H1 (cell line): Measurements from ENCODE around the gene ROPN1. TPM values are rescaled to one million over a fixed set of nuclear protein-coding genes. Genes with fewer than 3 reads are reported as not detected.

ENCODE experiments used
- CTCF ChIA-PET: fragments of 300-600 bp; sonication (Branson Sonifier 250); formaldehyde crosslinking; loops from one replicate; lab custom pipeline; 2021; ENCODE audit not compliant: partially characterized antibody; lab: Charles Lee
- POLR2A ChIA-PET: fragments of 300-600 bp; sonication (Branson Sonifier 250); formaldehyde crosslinking; loops from one replicate; lab custom pipeline; 2021; ENCODE audit warnings: inconsistent platforms; ENCODE audit not compliant: partially characterized antibody; lab: Charles Lee
- DNase-seq, 2 experiments: peaks; one replicate each; pipeline versions ENCODE4 v3.0.0 to v3.0.0-alpha.2; 2010 to 2022; ENCODE audit warnings: low spot score in 2 of 2, low read depth in 1 of 2, mixed read lengths in 1 of 2
- FAIRE-seq: peaks from 2 replicates; lab custom pipeline; 2011; peaks lifted over from hg19 to GRCh38; lab: Jason Lieb, UNC
- H2AFZ ChIP-seq: 2 replicates; pipeline ENCODE4 v1.8.1; 2012; ENCODE audit warnings: low read length, inconsistent platforms
- H2AK5ac ChIP-seq: 2 replicates; pipeline ENCODE4 v1.6.1; 2013; ENCODE audit warnings: low read depth, low read length
- H2BK120ac ChIP-seq: replicated peaks from 2 replicates; pipeline ENCODE3; 2013; ENCODE audit warnings: low read depth, low read length, inconsistent platforms
- H2BK12ac ChIP-seq: 2 replicates; pipeline ENCODE4 v1.6.1; 2013; ENCODE audit warnings: low read depth, low read length
- H2BK15ac ChIP-seq: 2 replicates; pipeline ENCODE4 v1.6.1; 2013; ENCODE audit warnings: low read length
- H2BK20ac ChIP-seq: 2 replicates; pipeline ENCODE4 v1.6.1; 2013; ENCODE audit warnings: low read length
- H2BK5ac ChIP-seq: 2 replicates; pipeline ENCODE4 v1.6.1; 2013; ENCODE audit warnings: low read depth, low read length
- H3K14ac ChIP-seq: 2 replicates; pipeline ENCODE4 v1.6.1; 2013; ENCODE audit warnings: inconsistent platforms; ENCODE audit not compliant: insufficient read length
- H3K18ac ChIP-seq: 2 replicates; pipeline ENCODE4 v1.6.1; 2013; ENCODE audit warnings: low read length; ENCODE audit errors: extremely low read depth
- H3K23ac ChIP-seq: 2 replicates; pipeline ENCODE4 v1.6.1; 2013; ENCODE audit warnings: inconsistent platforms; ENCODE audit not compliant: insufficient read length
- H3K23me2 ChIP-seq: 2 replicates; pipeline ENCODE4 v1.6.1; 2013; ENCODE audit warnings: low read depth, low read length
- H3K27ac ChIP-seq: 2 replicates; pipeline ENCODE4 v1.6.1; 2011; ENCODE audit warnings: low read depth, low read length, inconsistent platforms
- H3K27me3 ChIP-seq, 4 experiments: replicated peaks in 1 of 4; 1 replicate in 1 of 4; 2 replicates in 3 of 4; pipeline versions ENCODE4 v1.6.1 to v1.8.1; 2011 to 2013; ENCODE audit warnings: low read length in 3 of 4, mild to moderate bottlenecking in 3 of 4, inconsistent platforms in 2 of 4, mixed read lengths in 2 of 4, moderate library complexity in 1 of 4; ENCODE audit not compliant: control insufficient read depth in 3 of 4, insufficient read depth in 3 of 4; ENCODE audit errors: extremely low read depth in 1 of 4
- H3K36me3 ChIP-seq, 4 experiments: 2 replicates each; pipeline versions ENCODE4 v1.6.1 to v1.8.1; 2011 to 2013; ENCODE audit warnings: mild to moderate bottlenecking in 4 of 4, low read length in 3 of 4, moderate library complexity in 2 of 4, control low read depth in 1 of 4, inconsistent platforms in 1 of 4; ENCODE audit not compliant: insufficient read depth in 4 of 4, control insufficient read depth in 2 of 4
- H3K4ac ChIP-seq: replicated peaks from 2 replicates; pipeline ENCODE3; 2013; ENCODE audit warnings: low read length, low read depth, mixed read lengths, inconsistent platforms; ENCODE audit not compliant: insufficient read length
- H3K4me1 ChIP-seq, 4 experiments: replicated peaks in 1 of 4; 1 replicate in 1 of 4; 2 replicates in 3 of 4; pipeline versions ENCODE4 v1.6.1 to v1.8.1; 2011 to 2013; ENCODE audit warnings: low read length in 3 of 4, inconsistent platforms in 2 of 4, mixed read lengths in 1 of 4; ENCODE audit not compliant: insufficient read depth in 4 of 4, control insufficient read depth in 3 of 4
- H3K4me2 ChIP-seq, 2 experiments: 2 replicates each; pipeline versions ENCODE4 v1.6.1 to v1.8.1; 2011 to 2013; ENCODE audit warnings: low read depth in 2 of 2, low read length in 2 of 2, control low read depth in 1 of 2, inconsistent platforms in 1 of 2, mild to moderate bottlenecking in 1 of 2; ENCODE audit not compliant: insufficient read depth in 1 of 2
- H3K4me3 ChIP-seq, 4 experiments: fragments of 200-600, 300-600 bp in 1 of 4; sonication (generic), shearing (Covaris generic), sonication (Bioruptor Twin) in 1 of 4; 2 replicates each; pipeline versions ENCODE4 v1.5.1 to v1.8.1; 2011 to 2016; ENCODE audit warnings: low read length in 4 of 4, low read depth in 3 of 4, control low read depth in 2 of 4, inconsistent platforms in 2 of 4, mild to moderate bottlenecking in 2 of 4, mixed read lengths in 1 of 4, moderate library complexity in 1 of 4; ENCODE audit not compliant: insufficient read depth in 2 of 4; ENCODE audit errors: extremely low read depth in 1 of 4
- H3K56ac ChIP-seq: replicated peaks from 2 replicates; pipeline ENCODE3; 2013; ENCODE audit warnings: low read depth, mild to moderate bottlenecking, mixed read lengths, low read length, inconsistent platforms; ENCODE audit not compliant: insufficient read length
- H3K79me1 ChIP-seq: 2 replicates; pipeline ENCODE4 v1.6.1; 2013; ENCODE audit warnings: low read depth, low read length, control low read depth
- H3K79me2 ChIP-seq, 2 experiments: 2 replicates each; pipeline versions ENCODE4 v1.6.1 to v1.8.1; 2012 to 2013; ENCODE audit warnings: low read length in 2 of 2, mild to moderate bottlenecking in 2 of 2, inconsistent platforms in 1 of 2; ENCODE audit not compliant: insufficient read depth in 2 of 2, control insufficient read depth in 1 of 2
- H3K9ac ChIP-seq, 4 experiments: replicated peaks in 1 of 4; 1 replicate in 1 of 4; 2 replicates in 3 of 4; pipeline versions ENCODE4 v1.6.1 to v1.8.1; 2011 to 2013; ENCODE audit warnings: low read depth in 3 of 4, low read length in 3 of 4, control low read depth in 2 of 4, mild to moderate bottlenecking in 2 of 4, moderate library complexity in 2 of 4, inconsistent platforms in 1 of 4; ENCODE audit errors: extremely low read depth in 1 of 4
- H3K9me3 ChIP-seq, 2 experiments: 2 replicates each; pipeline versions ENCODE4 v1.6.1 to v1.8.1; 2012 to 2013; ENCODE audit warnings: mild to moderate bottlenecking in 2 of 2, moderate library complexity in 2 of 2, control low read depth in 1 of 2, inconsistent platforms in 1 of 2, low read depth in 1 of 2, low read length in 1 of 2, mixed read lengths in 1 of 2; ENCODE audit not compliant: insufficient read depth in 2 of 2
- H4K20me1 ChIP-seq, 2 experiments: replicated peaks in 1 of 2; 2 replicates each; pipeline versions ENCODE3 to v1.8.1; 2011 to 2013; ENCODE audit warnings: inconsistent platforms in 2 of 2, low read length in 2 of 2, mild to moderate bottlenecking in 1 of 2; ENCODE audit not compliant: insufficient read depth in 2 of 2, control insufficient read depth in 1 of 2
- H4K5ac ChIP-seq: 2 replicates; pipeline ENCODE4 v1.6.1; 2013; ENCODE audit warnings: low read length, low read depth, mixed read lengths, inconsistent platforms; ENCODE audit not compliant: insufficient read length
- H4K8ac ChIP-seq: 2 replicates; pipeline ENCODE4 v1.8.0; 2013; ENCODE audit warnings: mild to moderate bottlenecking, moderate library complexity, low read length, inconsistent platforms; ENCODE audit not compliant: insufficient read depth; ENCODE audit errors: extremely low read depth
- H4K91ac ChIP-seq: replicated peaks from 2 replicates; pipeline ENCODE3; 2013; ENCODE audit warnings: low read length, mixed read lengths, inconsistent platforms; ENCODE audit not compliant: insufficient read length
- JUN ChIP-seq: IDR thresholded peaks from 2 replicates; pipeline ENCODE4 v1.6.1; 2011; ENCODE audit warnings: low read depth, mild to moderate bottlenecking, improper control_type of control experiment, low read length
- WGBS, 2 experiments: shearing (Covaris generic) in 1 of 2; methylation state at CpG; one replicate each; pipeline versions ENCODE4 v1.1.6 to v1.1.7; 2013 to 2015; ENCODE audit warnings: low lambda C conversion rate in 2 of 2, mixed read lengths in 2 of 2, inconsistent platforms in 1 of 2, low coverage in 1 of 2, missing lambda C conversion rate in 1 of 2; ENCODE audit not compliant: insufficient replicate concordance in 2 of 2, insufficient coverage in 1 of 2, insufficient read length in 1 of 2; ENCODE audit errors: extremely low coverage in 1 of 2, missing lambda C conversion rate in 1 of 2; 5-methylcytosine and 5-hydroxymethylcytosine counted together
- polyA plus RNA-seq, 7 experiments: library from polyadenylated mRNA; depleted of rRNA in 3 of 7; stranded (reverse) in 5 of 7; unstranded in 2 of 7; fragments of >200 nt in 5 of 7; fragments of 200-250 nt in 2 of 7; gene quantifications; 1 replicate in 5 of 7; 2 replicates in 1 of 7; 4 replicates in 1 of 7; pipeline versions ENCODE4 v1.2.1 to v1.2.3, GENCODE V29; 2011 to 2013; ENCODE audit warnings: missing spikeins in 2 of 7, mixed read lengths in 2 of 7
- total RNA-seq: library from RNA; stranded (reverse); fragmentation: NEBNext Ultra II Directional; extraction: Animal tissue kit (Norgen Biotek cat#: 25700); gene quantifications from 2 replicates; pipeline ENCODE4 v1.2.1, GENCODE V29; 2021

The ROPN1 gene
- total and polyA plus RNA-seq, 2 of the 8 experiments (the other 6 are each of a cell fraction or from before 2014, with no cell fraction given), result 0.03 TPM; not detected in 1

- no peak overlapping the region for H3K56ac ChIP-seq
- no peak overlapping the region for H3K9ac ChIP-seq
- peaks cover 2 to 65% (median 15%) of the 10 kb centered on the region in 4 experiments; a peak in 7 of 8 replicates for H3K36me3 ChIP-seq
- H2BK15ac ChIP-seq, result no peak overlapping the region
- no peak overlapping the region for H3K18ac ChIP-seq
- no peak overlapping the region for H3K27ac ChIP-seq
- no peaks in the 10 kb centered on the region for H3K4me1 ChIP-seq
- H4K8ac ChIP-seq, result no peak overlapping the region
- H2AFZ ChIP-seq, result no peak overlapping the region
- no peak overlapping the region for H3K14ac ChIP-seq
- H4K20me1 ChIP-seq, result no peaks in the 10 kb centered on the region
- no peaks in the 10 kb centered on the region for H3K79me1 ChIP-seq
- H2BK12ac ChIP-seq, result no peak overlapping the region
- no peak overlapping the region for H2BK120ac ChIP-seq
- no peak overlapping the region for H4K5ac ChIP-seq
- no peak overlapping the region for H2AK5ac ChIP-seq
- no peak for FAIRE-seq
- H3K9me3 ChIP-seq, result no peaks in the 10 kb centered on the region
- no peaks in the 10 kb centered on the region for H3K79me2 ChIP-seq
- H3K4me3 ChIP-seq, result no peak overlapping the region
- no peak overlapping the region for H3K4ac ChIP-seq
- CTCF ChIA-PET, result no interaction called here
- 89% methylated on average over 2 of the region's 2 CpGs; no CpG with 5 or more reads in 1 of the 2 experiments for WGBS, 2 experiments
- POLR2A ChIA-PET, result no interaction called here
- H3K23me2 ChIP-seq, result no peaks in the 10 kb centered on the region
- H3K23ac ChIP-seq, result no peak overlapping the region
- DNase-seq, result no peak
- H4K91ac ChIP-seq, result no peak overlapping the region
- no peak overlapping the region for H2BK20ac ChIP-seq
- no peak overlapping the region for H3K4me2 ChIP-seq
- no peaks in the 10 kb centered on the region for H3K27me3 ChIP-seq
- H2BK5ac ChIP-seq, result no peak overlapping the region
- no peak for TF ChIP-seq JUN
Observed at GRCh38 chr3:123934250-123934649, 57.7 kb downstream of the ROPN1 start.
